LHCN-M2 (cell line): ENCODE results near the gene LAMC2. TPM values are rescaled to one million over a fixed set of nuclear protein-coding genes. Genes with fewer than 3 reads are reported as not detected.
"Not testable (repeated sequence)": the region's sequence is repeated elsewhere in the genome, so short reads cannot be mapped to it uniquely, and the experiment has no call there.

ENCODE experiments used
- DNase-seq: peaks from one replicate; pipeline ENCODE4 v3.0.0-alpha.2; 2012; ENCODE audit warnings: low read depth
- polyA plus RNA-seq: library from polyadenylated mRNA; unstranded; fragments of >200 nt; gene quantifications from one replicate; pipeline ENCODE4 v1.2.1, GENCODE V29; 2012; ENCODE audit warnings: missing spikeins
- total RNA-seq: library from RNA; depleted of rRNA; stranded (reverse); fragments of >200 nt; gene quantifications from 2 replicates; pipeline ENCODE4 v1.2.3, GENCODE V29; 2014; rRNA removed

Gene LAMC2
- total RNA-seq, result 2.0 and 3.5 TPM in 2 replicates
- polyA plus RNA-seq, result 0.84 TPM

DNA sequence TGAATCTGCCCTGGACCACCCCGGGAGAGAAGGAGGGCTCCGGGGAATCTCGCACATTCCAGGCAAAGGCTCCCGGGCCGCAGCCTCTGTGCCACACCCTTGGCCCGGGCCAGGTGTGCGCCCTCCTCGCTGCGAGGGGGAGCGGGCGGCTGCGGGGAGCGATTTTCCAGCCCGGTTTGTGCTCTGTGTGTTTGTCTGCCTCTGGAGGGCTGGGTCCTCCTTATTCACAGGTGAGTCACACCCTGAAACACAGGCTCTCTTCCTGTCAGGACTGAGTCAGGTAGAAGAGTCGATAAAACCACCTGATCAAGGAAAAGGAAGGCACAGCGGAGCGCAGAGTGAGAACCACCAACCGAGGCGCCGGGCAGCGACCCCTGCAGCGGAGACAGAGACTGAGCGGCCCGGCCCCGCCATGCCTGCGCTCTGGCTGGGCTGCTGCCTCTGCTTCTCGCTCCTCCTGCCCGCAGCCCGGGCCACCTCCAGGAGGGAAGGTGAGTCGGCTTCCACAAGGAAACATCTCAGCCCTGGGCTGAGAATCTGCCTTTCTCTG is at the start of gene LAMC2:
Gene LAMC2, plus strand, starts transcription at position 324 of the 550 bp plus-strand sequence. Its CDS starts 89 bp downstream, at position 413.
- DNase-seq, result no peak

DNA sequence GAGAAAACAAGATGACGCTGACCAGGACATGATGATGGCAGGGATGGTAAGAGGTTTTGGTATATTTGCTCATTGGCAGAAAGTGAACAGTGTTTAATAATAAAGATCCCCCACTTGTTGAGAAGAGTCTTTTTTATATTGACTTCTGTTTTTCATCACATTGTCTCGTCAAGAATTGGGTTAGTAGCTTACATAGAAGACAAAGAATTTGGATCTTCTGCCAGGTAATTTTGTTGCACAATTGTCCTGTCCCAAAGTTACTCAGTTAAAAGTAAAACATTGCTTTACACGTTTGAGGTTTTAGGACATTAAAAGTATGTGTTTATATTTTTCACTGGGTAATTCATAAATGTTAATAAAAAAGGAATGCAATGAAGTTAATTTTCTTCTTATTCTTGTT is 48.3 kb upstream of the LAMC2 start:
- DNase-seq, result no peak

DNA sequence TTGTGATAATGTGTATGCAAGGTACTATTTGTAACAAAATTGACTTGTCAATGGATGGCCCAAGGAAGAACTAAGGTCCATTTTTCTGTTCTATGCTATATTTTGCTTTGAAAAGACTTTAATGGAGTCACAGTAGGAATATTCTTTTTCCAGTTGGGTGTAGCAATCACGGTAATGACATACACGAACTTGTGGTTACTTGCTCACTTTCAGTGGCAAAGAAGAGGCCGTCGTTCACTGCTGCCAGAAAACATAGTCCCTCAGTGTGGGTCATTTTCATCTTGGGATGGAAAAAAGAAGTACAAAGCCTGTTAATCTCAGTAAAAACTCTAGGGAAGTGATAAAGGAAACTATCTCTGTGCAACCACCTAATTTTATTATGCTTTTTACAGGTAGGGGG is 47.8 kb upstream of the LAMC2 start:
- peak; percentile 50 for DNase-seq

GRCh38 chr1:183139281-183139942 is 46.7 kb upstream of the LAMC2 start:
- peak; percentile 90 for DNase-seq

- no peak for DNase-seq
These were observed 45.4 kb upstream of the LAMC2 start for GRCh38 chr1:183140633-183141032.

- DNase-seq, result no peak
These were observed 43.9 kb upstream of the LAMC2 start for GRCh38 chr1:183142171-183142570.

GRCh38 chr1:183143576-183144315 is 42.3 kb upstream of the LAMC2 start:
- peak; percentile 57 for DNase-seq

DNA sequence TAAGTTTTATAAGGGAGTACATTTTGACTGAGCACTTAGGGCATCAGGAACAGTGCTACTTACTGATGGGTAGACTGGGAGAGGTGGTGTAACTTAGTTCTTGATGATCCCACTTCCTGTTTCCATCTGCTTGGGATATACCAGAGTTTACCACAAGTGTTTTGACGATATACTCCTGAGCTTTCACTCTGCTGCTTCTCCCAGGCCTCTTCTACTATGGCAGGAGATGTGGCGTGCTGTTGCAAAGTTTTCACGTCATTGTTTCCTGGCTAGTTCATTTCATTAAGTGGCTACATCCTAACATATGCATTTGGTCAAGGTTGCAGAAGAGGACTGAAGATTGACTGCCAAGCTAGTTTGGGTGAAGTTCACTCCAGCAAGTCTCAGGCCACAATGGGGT is 41.3 kb upstream of the LAMC2 start:
- DNase-seq, result no peak

DNA sequence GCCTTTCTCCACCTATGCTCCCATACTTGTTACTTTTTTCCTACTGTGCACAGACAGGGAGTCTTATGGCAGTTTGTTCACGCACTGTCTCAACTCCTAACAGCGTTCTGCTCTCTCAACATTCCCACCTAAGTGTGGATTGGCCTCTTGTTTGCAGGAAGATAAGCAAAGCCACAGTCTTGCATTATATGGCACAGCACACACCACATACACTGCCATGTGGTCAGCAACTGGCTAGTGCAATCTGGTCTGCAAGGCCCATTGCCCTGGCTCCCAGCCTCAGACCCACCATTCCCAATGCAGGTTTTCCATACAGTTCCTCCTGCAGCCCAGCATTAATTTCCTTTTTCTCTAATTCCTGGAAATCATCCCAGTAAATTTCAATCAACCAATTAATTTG is 38.3 kb upstream of the LAMC2 start:
- no peak for DNase-seq

DNA sequence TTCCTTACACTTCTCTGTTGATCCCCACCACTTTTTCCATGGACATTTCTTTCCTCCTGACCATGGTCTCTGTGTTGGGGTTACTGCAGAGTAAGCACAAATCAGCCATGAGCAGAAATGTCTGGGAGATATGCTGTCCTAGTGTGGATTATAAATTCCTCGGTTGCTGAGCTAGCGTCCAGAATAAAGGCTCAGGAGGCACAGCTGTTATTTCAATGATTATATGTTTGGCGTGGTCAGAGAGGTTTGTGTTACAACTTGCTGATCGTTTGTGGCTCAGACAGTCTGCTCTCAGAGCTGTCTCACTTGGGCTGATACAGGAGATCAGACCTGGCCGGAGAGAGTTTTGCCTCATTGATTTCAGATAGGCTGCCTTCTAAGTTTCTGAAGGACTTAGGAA is 37.5 kb upstream of the LAMC2 start:
- DNase-seq, result peak; percentile 87

- no peak for DNase-seq
These were observed 36.8 kb upstream of the LAMC2 start for GRCh38 chr1:183149273-183149672.

DNA sequence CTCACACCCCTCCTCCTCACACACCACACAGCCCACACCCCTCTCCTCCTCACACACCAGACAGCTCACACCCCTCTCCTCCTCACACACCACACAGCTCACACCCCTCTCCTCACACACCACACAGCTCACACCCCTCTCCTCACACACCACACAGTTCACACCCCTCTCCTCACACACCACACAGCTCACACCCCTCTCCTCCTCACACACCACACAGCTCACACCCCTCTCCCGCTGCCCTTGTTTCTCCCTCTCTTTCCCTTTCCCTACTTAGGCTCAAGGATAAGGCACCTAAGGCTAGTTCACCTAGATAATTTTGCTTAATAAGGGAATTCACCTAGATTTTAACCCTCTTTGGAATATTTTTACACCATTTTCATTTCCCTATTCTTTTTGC is 36.0 kb upstream of the LAMC2 start:
- DNase-seq, result not testable (repeated sequence)

DNA sequence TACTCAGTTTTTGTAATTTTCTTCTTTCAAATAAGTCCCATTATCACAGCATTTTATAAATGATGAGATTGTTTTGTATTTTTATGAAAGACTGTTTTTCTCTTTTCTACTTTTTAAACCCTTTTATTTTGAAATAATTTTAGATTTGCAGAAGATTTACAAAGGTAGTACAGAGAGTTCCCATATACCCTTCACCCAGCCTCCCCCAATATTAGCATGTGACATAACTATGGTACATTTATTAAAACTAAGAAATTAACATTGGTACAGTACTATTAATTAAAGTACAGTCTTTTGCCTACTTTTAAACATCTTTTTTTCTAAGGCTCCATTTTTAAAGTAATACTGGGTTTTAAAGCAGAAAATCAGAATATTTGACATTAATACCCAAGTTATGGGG is 35.6 kb upstream of the LAMC2 start:
- no peak for DNase-seq

DNA sequence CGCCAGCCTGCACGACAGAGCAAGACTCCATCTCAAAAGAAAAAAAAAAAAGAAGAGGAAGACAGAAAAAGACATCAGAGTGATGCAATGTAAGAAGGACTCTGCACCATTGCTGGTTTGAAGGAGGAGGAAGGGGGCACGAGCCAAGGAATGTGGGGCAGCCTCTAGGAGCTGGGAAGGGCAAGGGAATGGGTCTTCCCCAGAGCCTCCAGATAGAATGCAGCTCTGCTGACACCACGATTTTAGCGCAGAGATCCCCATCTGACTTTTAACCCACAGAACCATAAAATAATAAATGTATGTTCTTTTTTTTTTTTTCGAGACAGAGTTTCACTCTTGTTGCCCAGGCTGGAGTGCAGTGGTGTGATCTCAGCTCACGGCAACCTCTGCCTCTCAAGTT is 33.9 kb upstream of the LAMC2 start:
- no peak for DNase-seq

GRCh38 chr1:183155939-183156338 is 30.1 kb upstream of the LAMC2 start:
- peak; percentile 36 for DNase-seq

GRCh38 chr1:183159960-183160359 is 26.1 kb upstream of the LAMC2 start:
- peak; percentile 29 for DNase-seq

DNA sequence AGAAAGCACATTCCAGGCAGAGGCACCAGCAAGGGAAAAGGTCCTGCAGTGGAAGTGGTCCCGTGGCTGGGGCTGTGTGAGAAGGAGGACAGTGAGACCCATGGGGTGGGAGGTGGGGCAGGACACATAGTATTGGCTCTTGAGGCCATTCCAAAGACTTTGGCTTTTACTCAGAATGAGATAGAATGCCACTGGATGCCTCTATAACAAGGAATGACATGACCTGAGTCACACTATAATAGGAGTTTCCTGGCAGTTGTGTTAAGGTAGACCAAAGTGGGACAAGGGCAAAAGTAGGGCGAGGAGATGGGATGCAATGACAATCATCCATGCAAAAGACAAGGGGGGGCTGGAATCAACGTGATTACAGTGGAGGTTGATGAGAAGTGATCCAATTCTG is 24.7 kb upstream of the LAMC2 start:
- DNase-seq, result no peak

- DNase-seq, result peak; percentile 99
These were observed 22.7 kb upstream of the LAMC2 start for GRCh38 chr1:183163316-183163715.

- DNase-seq, result peak; percentile 81
These were observed 21.7 kb upstream of the LAMC2 start for GRCh38 chr1:183164340-183164739.

DNA sequence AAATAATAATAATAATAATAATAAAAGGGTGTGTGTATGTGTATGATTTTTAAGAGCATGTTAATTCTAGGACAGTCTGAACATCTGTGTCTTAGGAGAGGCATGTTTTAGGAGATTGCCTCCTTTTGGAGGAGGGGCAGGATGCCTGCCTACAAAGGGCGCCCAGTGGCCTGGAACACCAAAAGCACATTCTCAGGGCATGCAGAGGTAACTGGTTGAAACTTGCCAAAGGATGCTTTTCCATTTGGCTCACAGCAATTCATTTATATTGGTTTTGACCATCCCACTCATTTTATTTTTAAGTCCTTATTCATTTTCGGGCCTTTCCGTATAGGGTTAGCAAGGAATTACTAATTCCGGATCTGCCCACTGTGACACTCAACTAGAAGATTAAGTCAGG is 21.1 kb upstream of the LAMC2 start:
- peak; percentile 35 for DNase-seq

GRCh38 chr1:183165456-183165855 is 20.6 kb upstream of the LAMC2 start:
- no peak for DNase-seq

- DNase-seq, result no peak
These were observed 19.6 kb upstream of the LAMC2 start for GRCh38 chr1:183166454-183166853.

DNA sequence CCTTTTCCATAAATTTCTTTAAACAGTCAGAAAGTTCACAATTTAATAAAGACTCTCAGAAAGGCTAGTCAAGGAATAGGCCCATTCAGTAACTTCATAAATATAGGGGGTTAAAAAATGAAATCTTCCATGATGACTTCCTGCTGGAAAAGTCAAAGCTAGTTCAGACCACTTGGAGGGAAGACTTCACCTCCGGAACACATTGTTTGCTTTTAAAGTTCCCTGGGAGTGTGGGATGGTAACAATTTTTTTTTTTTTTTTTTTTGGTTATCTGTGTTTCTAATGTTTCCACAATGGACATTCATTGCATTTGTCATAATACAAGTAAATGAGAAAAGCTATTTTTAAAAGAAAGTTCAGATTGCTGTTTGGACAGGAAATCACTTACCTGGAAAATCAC is 18.4 kb upstream of the LAMC2 start:
- no peak for DNase-seq
